H9 (cell line): ENCODE results near the gene BICD1. TPM values are rescaled to one million over a fixed set of nuclear protein-coding genes. Genes with fewer than 3 reads are reported as not detected.
A peak's percentile ranks its signal among the peaks of the same experiment; 100 is the strongest.

Experiments
- DNase-seq: peaks from one replicate; pipeline ENCODE4 v3.0.0-alpha.2; 2017
- H2AFZ ChIP-seq: one replicate; pipeline ENCODE4 v1.6.1; 2013; ENCODE audit warnings: mild to moderate bottlenecking, low read length, control low read depth, moderate library complexity
- H2AK5ac ChIP-seq: 2 replicates; pipeline ENCODE4 v1.6.1; 2013; ENCODE audit warnings: low read length, control low read depth, mixed read lengths; ENCODE audit not compliant: insufficient read length
- H2BK120ac ChIP-seq: one replicate; pipeline ENCODE4 v1.6.1; 2013; ENCODE audit warnings: low read depth, mild to moderate bottlenecking, low read length, control low read depth, inconsistent platforms; ENCODE audit not compliant: poor library complexity, severe bottlenecking
- H2BK12ac ChIP-seq: 2 replicates; pipeline ENCODE4 v1.6.1; 2013; ENCODE audit warnings: low read length, control low read depth, mixed read lengths, low read depth; ENCODE audit not compliant: insufficient read length
- H2BK15ac ChIP-seq: 2 replicates; pipeline ENCODE4 v1.6.1; 2013; ENCODE audit warnings: low read depth, low read length, control low read depth
- H2BK20ac ChIP-seq: one replicate; pipeline ENCODE4 v1.6.1; 2013; ENCODE audit warnings: low read depth, mild to moderate bottlenecking, low read length, control low read depth, inconsistent platforms; ENCODE audit not compliant: poor library complexity, severe bottlenecking
- H2BK5ac ChIP-seq: 2 replicates; pipeline ENCODE4 v1.6.1; 2013; ENCODE audit warnings: low read length, control low read depth, mixed read lengths; ENCODE audit not compliant: insufficient read length
- H3K14ac ChIP-seq: 2 replicates; pipeline ENCODE4 v1.6.1; 2013; ENCODE audit warnings: low read length, control low read depth; ENCODE audit not compliant: insufficient read depth
- H3K18ac ChIP-seq: 2 replicates; pipeline ENCODE4 v1.6.1; 2013; ENCODE audit warnings: low read depth, mild to moderate bottlenecking, mixed read lengths, low read length, control low read depth; ENCODE audit not compliant: insufficient read length
- H3K23ac ChIP-seq: 2 replicates; pipeline ENCODE4 v1.6.1; 2013; ENCODE audit warnings: low read length, control low read depth, mixed read lengths, low read depth; ENCODE audit not compliant: insufficient read length
- H3K23me2 ChIP-seq: 2 replicates; pipeline ENCODE4 v1.6.1; 2013; ENCODE audit warnings: low read depth, mild to moderate bottlenecking, mixed read lengths, low read length, control low read depth; ENCODE audit not compliant: insufficient read length, poor library complexity, severe bottlenecking
- H3K27ac ChIP-seq: 2 replicates; pipeline ENCODE4 v1.5.1; 2013; ENCODE audit warnings: low read length, control low read depth, mixed read lengths, low read depth; ENCODE audit not compliant: insufficient read length
- H3K27me3 ChIP-seq: 2 replicates; pipeline ENCODE4 v1.6.1; 2013; ENCODE audit warnings: low read length, control low read depth, inconsistent platforms; ENCODE audit not compliant: insufficient read depth
- H3K4ac ChIP-seq: 2 replicates; pipeline ENCODE4 v1.6.1; 2013; ENCODE audit warnings: low read depth, mild to moderate bottlenecking, control low read depth, inconsistent platforms, low read length, moderate library complexity
- H3K4me1 ChIP-seq: 2 replicates; pipeline ENCODE4 v1.6.1; 2013; ENCODE audit warnings: low read length, control low read depth, inconsistent platforms; ENCODE audit not compliant: insufficient read depth
- H3K4me2 ChIP-seq: 2 replicates; pipeline ENCODE4 v1.6.1; 2013; ENCODE audit warnings: low read length, control low read depth, mixed read lengths; ENCODE audit not compliant: insufficient read length, insufficient read depth
- H3K56ac ChIP-seq: 2 replicates; pipeline ENCODE4 v1.6.1; 2013; ENCODE audit warnings: low read depth, mild to moderate bottlenecking, mixed read lengths, low read length, control low read depth; ENCODE audit not compliant: insufficient read length
- H3K79me1 ChIP-seq: 2 replicates; pipeline ENCODE4 v1.6.1; 2013; ENCODE audit warnings: low read depth, mild to moderate bottlenecking, moderate library complexity, low read length, control low read depth, inconsistent platforms; ENCODE audit not compliant: insufficient read depth, poor library complexity, severe bottlenecking
- H3K79me2 ChIP-seq: 2 replicates; pipeline ENCODE4 v1.6.1; 2013; ENCODE audit warnings: low read length, control low read depth, inconsistent platforms; ENCODE audit not compliant: insufficient read depth
- H3K9ac ChIP-seq: 2 replicates; pipeline ENCODE4 v1.6.1; 2013; ENCODE audit warnings: low read length, control low read depth, mixed read lengths; ENCODE audit not compliant: insufficient read length; ENCODE audit errors: extremely low read depth
- H3K9me3 ChIP-seq: one replicate; pipeline ENCODE4 v1.6.1; 2013; ENCODE audit warnings: low read depth, low read length, inconsistent platforms; ENCODE audit not compliant: control insufficient read depth
- H3T11ph ChIP-seq: one replicate; pipeline ENCODE4 v1.6.1; 2013; ENCODE audit warnings: mild to moderate bottlenecking, low read length, control low read depth, inconsistent platforms
- H4K20me1 ChIP-seq: one replicate; pipeline ENCODE4 v1.6.1; 2013; ENCODE audit not compliant: control insufficient read depth, insufficient read length, insufficient read depth
- H4K5ac ChIP-seq: 2 replicates; pipeline ENCODE4 v1.6.1; 2013; ENCODE audit warnings: low read depth, mild to moderate bottlenecking, mixed read lengths, low read length, control low read depth; ENCODE audit not compliant: insufficient read length
- H4K8ac ChIP-seq: replicated peaks from 2 replicates; pipeline ENCODE4 v1.6.1; 2013; ENCODE audit warnings: low read length, control low read depth, mixed read lengths, low read depth; ENCODE audit not compliant: insufficient read length
- H4K91ac ChIP-seq: 2 replicates; pipeline ENCODE4 v1.6.1; 2013; ENCODE audit warnings: low read depth, mild to moderate bottlenecking, moderate library complexity, mixed read lengths, low read length, control low read depth; ENCODE audit not compliant: insufficient read length
- H3K27ac Mint-ChIP-seq, 3 experiments: 2 replicates in 2 of 3; 3 replicates in 1 of 3; pipeline ENCODE4 v1.8.0; 2020 to 2021; ENCODE audit warnings: mixed read lengths in 3 of 3, mild to moderate bottlenecking in 1 of 3, moderate library complexity in 1 of 3
- H3K27me3 Mint-ChIP-seq: 2 replicates; pipeline ENCODE4 v1.8.0; 2021; ENCODE audit warnings: low read depth, mild to moderate bottlenecking, moderate library complexity, mixed read lengths
- H3K36me3 Mint-ChIP-seq, 3 experiments: 2 replicates in 2 of 3; 3 replicates in 1 of 3; pipeline ENCODE4 v1.8.0; 2020 to 2021; ENCODE audit warnings: low read depth in 3 of 3, mixed read lengths in 3 of 3; ENCODE audit not compliant: insufficient read depth in 1 of 3
- H3K4me1 Mint-ChIP-seq, 2 experiments: 2 replicates each; pipeline ENCODE4 v1.8.0; 2020; ENCODE audit warnings: mixed read lengths in 2 of 2
- H3K4me3 Mint-ChIP-seq, 2 experiments: 2 replicates in 1 of 2; 3 replicates in 1 of 2; pipeline ENCODE4 v1.8.0; 2020 to 2021; ENCODE audit warnings: mild to moderate bottlenecking in 2 of 2, mixed read lengths in 2 of 2, moderate library complexity in 1 of 2
- H3K9me3 Mint-ChIP-seq, 2 experiments: 2 replicates in 1 of 2; 3 replicates in 1 of 2; pipeline ENCODE4 v1.8.0; 2020; ENCODE audit warnings: mild to moderate bottlenecking in 2 of 2, mixed read lengths in 2 of 2, moderate library complexity in 1 of 2
- CTCF ChIP-seq: fragments of 200-600 bp; sonication (generic); conservative IDR thresholded peaks from 3 replicates; pipeline ENCODE4 v1.8.0; 2021; ENCODE audit warnings: antibody characterized with exemption, mild to moderate bottlenecking
- WGBS: extraction: QIAGEN DNeasy Blood & Tissue Kit; methylation state at CpG from one replicate; pipeline ENCODE4 v1.1.7; 2013; ENCODE audit warnings: missing lambda C conversion rate, low lambda C conversion rate, mixed read lengths; ENCODE audit not compliant: insufficient read length; ENCODE audit errors: extremely low coverage; 5-methylcytosine and 5-hydroxymethylcytosine counted together
- total RNA-seq: library from RNA; stranded (reverse); gene quantifications from 2 replicates; pipeline ENCODE4 v1.2.1, GENCODE V29; 2021

Gene BICD1
- total RNA-seq, 1 experiment from 2014 or later = 134 TPM

DNA sequence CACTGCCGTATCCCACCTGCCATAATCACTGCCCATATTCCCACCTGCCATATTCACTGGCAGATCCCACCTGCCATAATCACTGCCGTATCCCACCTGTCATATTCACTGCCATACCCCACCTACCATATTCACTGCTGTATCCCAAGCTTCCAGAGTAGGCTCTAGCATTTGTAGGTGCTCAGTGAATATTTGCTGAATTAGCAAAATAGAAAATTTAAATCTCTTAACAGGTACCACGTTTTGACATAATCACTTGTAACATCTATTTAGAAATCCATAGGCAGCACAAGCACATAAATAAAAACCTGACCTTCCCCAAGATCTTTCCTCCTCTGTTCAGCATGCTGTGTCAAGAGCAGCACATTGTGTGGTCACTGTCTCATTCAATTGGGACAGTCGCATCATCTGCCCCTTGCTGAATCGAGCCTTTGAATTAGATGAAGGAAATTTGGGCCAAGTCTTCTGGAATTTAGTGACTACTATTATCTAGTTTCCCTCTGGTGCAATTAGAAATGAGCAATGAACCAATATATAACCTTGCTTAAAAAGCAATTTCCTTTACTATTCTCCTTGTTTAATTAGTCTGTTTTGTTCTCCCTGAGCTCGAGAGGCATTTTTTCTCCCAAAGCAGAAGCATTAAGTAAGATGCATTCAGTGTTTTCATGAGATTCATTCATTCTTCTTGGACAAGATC is 147.8 kb downstream of the BICD1 start:
- H2AFZ ChIP-seq = no peak overlapping the region
- no peak overlapping the region for H3K18ac ChIP-seq
- H3K79me1 ChIP-seq = no peaks in the 10 kb centered on the region
- no peaks in the 10 kb centered on the region for H3K9me3 ChIP-seq
- no peak overlapping the region for H3K9ac ChIP-seq
- no peak overlapping the region for H3K27ac ChIP-seq
- H3T11ph ChIP-seq = no peak overlapping the region
- no peak overlapping the region for H3K14ac ChIP-seq
- no peak for TF ChIP-seq CTCF
- Mint-ChIP-seq H3K27me3 (no peaks in the 10 kb centered on the region), H3K27ac (peak overlapping the region in 1 of 3 experiments; percentile 52; a peak in 2 of 7 replicates), H3K4me3 (no peak overlapping the region), H3K36me3 (peaks cover 12 to 30% (median 21%) of the 10 kb centered on the region in 3 experiments), H3K9me3 (no peaks in the 10 kb centered on the region), H3K4me1 (peaks cover 32% of the 10 kb centered on the region in 2 experiments)
- H2BK15ac ChIP-seq = no peak overlapping the region
- H4K91ac ChIP-seq = no peak overlapping the region
- no peaks in the 10 kb centered on the region for H3K23me2 ChIP-seq
- no CpG with 5 or more reads among the region's 6 CpGs for WGBS
- no peak overlapping the region for H2BK12ac ChIP-seq
- H3K4ac ChIP-seq = no peak overlapping the region
- H2BK20ac ChIP-seq = no peak overlapping the region
- peaks cover 6% of the 10 kb centered on the region for H3K4me1 ChIP-seq
- H4K8ac ChIP-seq = no peak overlapping the region
- no peaks in the 10 kb centered on the region for H3K27me3 ChIP-seq
- H3K56ac ChIP-seq = no peak overlapping the region
- no peak overlapping the region for H3K23ac ChIP-seq
- no peaks in the 10 kb centered on the region for H3K79me2 ChIP-seq
- DNase-seq = no peak
- H2BK5ac ChIP-seq = no peak overlapping the region
- H3K4me2 ChIP-seq = no peak overlapping the region
- H4K5ac ChIP-seq = no peak overlapping the region
- no peaks in the 10 kb centered on the region for H4K20me1 ChIP-seq
- no peak overlapping the region for H2AK5ac ChIP-seq
- no peak overlapping the region for H2BK120ac ChIP-seq
